Fibroblast of villous mesenchyme (primary cell): Measurements from ENCODE around the gene SMCO4. TPM values are rescaled to one million over a fixed set of nuclear protein-coding genes. Genes with fewer than 3 reads are reported as not detected.

ENCODE experiments used
- DNase-seq: peaks from one replicate; pipeline ENCODE4 v3.0.0-alpha.2; 2010; ENCODE audit warnings: low read depth
- H3K4me3 ChIP-seq: 2 replicates; pipeline ENCODE4 v1.5.1; 2011; ENCODE audit warnings: low read depth, mild to moderate bottlenecking, low read length
- total RNA-seq: library from RNA; depleted of rRNA; stranded (reverse); fragments of >200 nt; gene quantifications from 2 replicates; pipeline ENCODE4 v1.2.3, GENCODE V29; 2012
- TF ChIP-seq, protein P1 (sequence below): IDR thresholded peaks from 2 replicates; pipeline ENCODE4 v1.5.1; 2012; ENCODE audit warnings: low read depth, mild to moderate bottlenecking, low read length; ENCODE audit not compliant: insufficient read depth

Gene SMCO4
- total RNA-seq, 1 donor: 9.1 TPM

GRCh38 chr11:93490996-93491618 is 52.1 kb downstream of the SMCO4 start:
- peak; percentile 52 for DNase-seq
- TF ChIP-seq, protein P1, sequence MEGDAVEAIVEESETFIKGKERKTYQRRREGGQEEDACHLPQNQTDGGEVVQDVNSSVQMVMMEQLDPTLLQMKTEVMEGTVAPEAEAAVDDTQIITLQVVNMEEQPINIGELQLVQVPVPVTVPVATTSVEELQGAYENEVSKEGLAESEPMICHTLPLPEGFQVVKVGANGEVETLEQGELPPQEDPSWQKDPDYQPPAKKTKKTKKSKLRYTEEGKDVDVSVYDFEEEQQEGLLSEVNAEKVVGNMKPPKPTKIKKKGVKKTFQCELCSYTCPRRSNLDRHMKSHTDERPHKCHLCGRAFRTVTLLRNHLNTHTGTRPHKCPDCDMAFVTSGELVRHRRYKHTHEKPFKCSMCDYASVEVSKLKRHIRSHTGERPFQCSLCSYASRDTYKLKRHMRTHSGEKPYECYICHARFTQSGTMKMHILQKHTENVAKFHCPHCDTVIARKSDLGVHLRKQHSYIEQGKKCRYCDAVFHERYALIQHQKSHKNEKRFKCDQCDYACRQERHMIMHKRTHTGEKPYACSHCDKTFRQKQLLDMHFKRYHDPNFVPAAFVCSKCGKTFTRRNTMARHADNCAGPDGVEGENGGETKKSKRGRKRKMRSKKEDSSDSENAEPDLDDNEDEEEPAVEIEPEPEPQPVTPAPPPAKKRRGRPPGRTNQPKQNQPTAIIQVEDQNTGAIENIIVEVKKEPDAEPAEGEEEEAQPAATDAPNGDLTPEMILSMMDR: no peak
- H3K4me3 ChIP-seq: no peak overlapping the region

DNA sequence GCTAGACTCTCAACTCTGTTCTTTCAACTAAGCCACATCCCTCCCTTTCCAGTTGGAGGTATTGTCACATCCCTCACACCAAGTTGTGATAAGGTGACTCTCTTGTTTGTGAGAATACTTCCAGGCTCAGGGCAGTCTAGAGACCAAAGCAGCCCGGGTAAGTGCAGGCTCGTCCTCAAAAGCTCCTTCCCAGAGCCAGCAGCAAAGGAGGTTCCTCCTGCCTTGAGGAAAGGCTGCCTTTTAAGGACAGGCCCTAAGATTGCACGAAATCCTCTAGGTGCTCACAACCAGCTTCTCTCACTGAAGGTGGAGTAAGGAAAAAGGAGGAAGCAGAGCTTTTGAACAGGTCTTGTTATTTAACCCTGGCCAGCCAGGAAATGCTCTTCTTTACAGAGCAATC is 53.4 kb downstream of the SMCO4 start:
- no peak overlapping the region for H3K4me3 ChIP-seq
- DNase-seq: no peak
- TF ChIP-seq, protein P1: no peak

- no peak overlapping the region for H3K4me3 ChIP-seq
- DNase-seq: peak; percentile 95
- TF ChIP-seq, protein P1: no peak
These were observed 56.1 kb downstream of the SMCO4 start for GRCh38 chr11:93487032-93487483.

DNA sequence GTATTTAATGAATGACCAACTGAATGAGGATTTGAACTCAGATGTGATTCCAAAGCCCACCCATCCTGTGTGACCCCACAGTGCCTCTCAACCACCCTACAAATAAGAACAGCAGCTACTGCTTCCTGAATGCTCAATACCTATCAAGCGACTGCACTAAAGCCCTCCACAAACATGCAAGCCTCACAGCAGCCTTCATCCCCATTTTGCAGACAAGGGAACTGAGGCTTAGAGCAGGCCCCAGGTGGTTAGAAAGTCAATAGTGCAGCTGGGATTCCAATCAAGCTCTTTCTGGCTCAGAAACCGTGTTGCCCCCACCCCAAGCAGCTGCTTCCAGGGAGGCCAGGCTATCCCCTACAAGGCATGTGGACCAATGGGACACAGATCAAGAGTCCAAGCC is 57.2 kb downstream of the SMCO4 start:
- TF ChIP-seq, protein P1: no peak
- no peak for DNase-seq
- H3K4me3 ChIP-seq: no peak overlapping the region

DNA sequence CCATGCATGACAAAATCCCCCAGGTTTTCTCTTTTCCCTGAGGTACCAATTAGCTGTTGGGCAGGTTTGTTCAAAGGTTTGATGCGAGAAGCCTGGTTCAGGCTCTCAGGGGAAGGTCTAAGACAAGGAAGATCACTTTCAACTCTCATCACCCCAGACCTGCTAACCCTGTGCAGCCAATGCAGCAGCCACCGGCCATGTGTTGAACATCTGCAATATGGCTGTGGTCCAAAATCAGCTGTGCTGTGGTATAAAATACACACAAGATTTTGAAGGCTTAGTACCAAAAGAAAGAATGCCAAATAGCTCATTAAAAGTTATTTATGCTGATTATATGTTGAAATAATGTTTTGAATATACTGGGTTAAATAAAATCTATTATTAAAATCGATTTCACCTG is 58.5 kb downstream of the SMCO4 start:
- DNase-seq: peak; percentile 92
- TF ChIP-seq, protein P1: no peak
- no peak overlapping the region for H3K4me3 ChIP-seq

- TF ChIP-seq, protein P1: no peak
- DNase-seq: no peak
- H3K4me3 ChIP-seq: no peak overlapping the region
These were observed 60.6 kb downstream of the SMCO4 start for GRCh38 chr11:93482556-93482955.

DNA sequence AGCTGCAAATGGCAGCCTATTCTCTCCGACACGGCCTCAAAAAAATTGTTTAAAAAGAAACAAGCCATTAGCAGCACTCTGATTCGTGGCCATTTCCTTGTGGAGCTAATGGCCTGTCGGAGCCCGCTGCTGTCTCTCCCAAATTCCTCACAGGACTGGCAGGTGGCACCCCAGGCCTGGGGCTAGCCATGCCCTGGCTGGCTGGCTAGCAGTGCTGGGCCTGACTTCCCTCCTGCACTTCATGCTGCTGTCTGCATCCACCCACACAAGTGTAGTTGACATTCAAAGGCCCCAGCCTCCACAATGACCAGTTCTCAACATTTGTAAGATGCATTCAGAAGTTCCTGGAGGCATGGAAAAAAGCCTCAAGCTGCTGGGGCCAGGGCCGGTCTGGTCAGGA is 61.5 kb downstream of the SMCO4 start:
- H3K4me3 ChIP-seq: no peak overlapping the region
- DNase-seq: no peak
- TF ChIP-seq, protein P1: no peak
